IMR-90 (cell line): ENCODE data around the gene TRAPPC12.

ENCODE experiments used
- BHLHE40 ChIP-seq: fragments of 150-350 bp; IDR thresholded peaks from 2 replicates; pipeline ENCODE4 v1.6.1; 2016; ENCODE audit warnings: mild to moderate bottlenecking, low read depth, low read length
- CEBPB ChIP-seq: IDR thresholded peaks from 2 replicates; pipeline ENCODE4 v1.6.1; 2012; ENCODE audit warnings: low read depth, low read length, improper control_type of control experiment
- POLR2A ChIP-seq: IDR thresholded peaks from 2 replicates; pipeline ENCODE4 v1.6.1; 2012; ENCODE audit warnings: mild to moderate bottlenecking, low read depth, low read length
- RAD21 ChIP-seq: IDR thresholded peaks from 2 replicates; pipeline ENCODE4 v1.6.1; 2012; ENCODE audit warnings: low read length, improper control_type of control experiment
- SMC3 ChIP-seq: fragments of 150-350 bp; IDR thresholded peaks from 2 replicates; pipeline ENCODE4 v1.6.1; 2016; ENCODE audit warnings: low read depth, mild to moderate bottlenecking, antibody characterized with exemption, low read length, moderate library complexity
- TF ChIP-seq, protein P1 (sequence below): conservative IDR thresholded peaks from 2 replicates; pipeline ENCODE4 v1.5.1; 2012; ENCODE audit warnings: mild to moderate bottlenecking, low read depth, low read length, improper control_type of control experiment

DNA sequence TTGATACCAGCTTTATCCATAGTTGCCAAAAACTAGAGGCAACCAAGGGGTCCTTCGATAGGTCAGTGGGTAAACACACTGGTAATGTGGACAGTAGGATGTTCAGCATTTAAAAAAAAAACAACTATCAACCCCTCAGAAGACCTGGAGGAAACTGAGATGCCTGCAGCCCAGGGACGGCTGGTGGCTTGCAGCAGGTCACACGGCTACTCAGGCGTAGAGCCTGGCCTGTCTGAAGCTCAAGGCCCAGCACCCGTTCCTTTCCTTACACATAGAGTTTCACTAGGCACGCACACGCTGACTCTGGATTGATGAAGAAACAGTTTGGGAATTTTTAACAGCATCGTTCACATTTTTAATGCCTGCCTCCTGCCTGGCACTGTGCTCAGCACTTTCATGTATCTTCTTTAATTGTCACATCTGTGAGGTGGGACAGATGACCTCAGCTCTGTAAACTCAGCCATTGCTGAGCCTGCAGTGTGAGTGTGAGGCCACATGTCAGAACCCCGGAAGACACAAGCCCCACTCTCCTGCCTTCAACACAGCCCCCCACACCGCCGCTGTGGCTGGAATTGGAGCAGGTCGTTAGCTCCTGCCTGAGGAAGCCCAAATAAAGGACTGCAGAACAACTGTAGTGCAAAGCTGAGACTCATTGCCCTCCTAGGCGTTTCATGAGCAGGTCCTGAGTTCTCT, 40.7 kb downstream of the TRAPPC12 start:
- TF ChIP-seq, protein P1, sequence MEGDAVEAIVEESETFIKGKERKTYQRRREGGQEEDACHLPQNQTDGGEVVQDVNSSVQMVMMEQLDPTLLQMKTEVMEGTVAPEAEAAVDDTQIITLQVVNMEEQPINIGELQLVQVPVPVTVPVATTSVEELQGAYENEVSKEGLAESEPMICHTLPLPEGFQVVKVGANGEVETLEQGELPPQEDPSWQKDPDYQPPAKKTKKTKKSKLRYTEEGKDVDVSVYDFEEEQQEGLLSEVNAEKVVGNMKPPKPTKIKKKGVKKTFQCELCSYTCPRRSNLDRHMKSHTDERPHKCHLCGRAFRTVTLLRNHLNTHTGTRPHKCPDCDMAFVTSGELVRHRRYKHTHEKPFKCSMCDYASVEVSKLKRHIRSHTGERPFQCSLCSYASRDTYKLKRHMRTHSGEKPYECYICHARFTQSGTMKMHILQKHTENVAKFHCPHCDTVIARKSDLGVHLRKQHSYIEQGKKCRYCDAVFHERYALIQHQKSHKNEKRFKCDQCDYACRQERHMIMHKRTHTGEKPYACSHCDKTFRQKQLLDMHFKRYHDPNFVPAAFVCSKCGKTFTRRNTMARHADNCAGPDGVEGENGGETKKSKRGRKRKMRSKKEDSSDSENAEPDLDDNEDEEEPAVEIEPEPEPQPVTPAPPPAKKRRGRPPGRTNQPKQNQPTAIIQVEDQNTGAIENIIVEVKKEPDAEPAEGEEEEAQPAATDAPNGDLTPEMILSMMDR = no peak
- TF ChIP-seq RAD21 (no peak), BHLHE40 (no peak), CEBPB (no peak), POLR2A (no peak), SMC3 (no peak)
